GM23338 (cell line): Measurements from ENCODE around the gene CNTN1. TPM values are rescaled to one million over a fixed set of nuclear protein-coding genes. Genes with fewer than 3 reads are reported as not detected.

Source experiments
- ATAC-seq: fragments of 200-7000 bp; cut with Tn5 transposase; 3 replicates; pipeline ENCODE4 v1.9.1; 2020
- DNase-seq: peaks from one replicate; pipeline ENCODE4 v3.0.0-alpha.2; 2015; ENCODE audit warnings: low spot score
- H2AFZ ChIP-seq: fragments of 200-600 bp; sonication (generic); 2 replicates; pipeline ENCODE4 v1.8.0; 2016; ENCODE audit warnings: antibody characterized with exemption, mild to moderate bottlenecking, moderate library complexity
- H3F3A ChIP-seq: fragments of 200-600 bp; sonication (generic); replicated peaks from 2 replicates; pipeline ENCODE4 v1.8.0; 2017; ENCODE audit warnings: antibody characterized with exemption, mixed run types, low read depth
- H3K27ac ChIP-seq: fragments of 200-600 bp; sonication (generic); 2 replicates; pipeline ENCODE4 v1.6.1; 2016; ENCODE audit warnings: low read depth
- H3K27me3 ChIP-seq: fragments of 200-600 bp; sonication (generic); 2 replicates; pipeline ENCODE4 v1.8.0; 2016; ENCODE audit warnings: mild to moderate bottlenecking, mixed run types, moderate library complexity; ENCODE audit not compliant: insufficient read depth
- H3K36me3 ChIP-seq: fragments of 200-600 bp; sonication (generic); 2 replicates; pipeline ENCODE4 v1.8.0; 2016; ENCODE audit warnings: mild to moderate bottlenecking; ENCODE audit not compliant: insufficient read depth
- H3K4me1 ChIP-seq: fragments of 200-600 bp; sonication (generic); 2 replicates; pipeline ENCODE4 v1.8.0; 2016; ENCODE audit warnings: mild to moderate bottlenecking, moderate library complexity; ENCODE audit not compliant: insufficient read depth
- H3K4me2 ChIP-seq: fragments of 200-600 bp; sonication (generic); 2 replicates; pipeline ENCODE4 v1.7.1; 2017; ENCODE audit warnings: mixed run types
- H3K4me3 ChIP-seq: fragments of 200-600 bp; sonication (generic); 2 replicates; pipeline ENCODE4 v1.6.1; 2016; ENCODE audit warnings: mixed run types
- H3K79me2 ChIP-seq: fragments of 200-600 bp; sonication (generic); replicated peaks from 2 replicates; pipeline ENCODE4 v1.8.0; 2017; ENCODE audit warnings: mild to moderate bottlenecking; ENCODE audit not compliant: insufficient read depth
- H3K9me2 ChIP-seq: fragments of 200-600 bp; sonication (generic); 2 replicates; pipeline ENCODE4 v1.8.0; 2017; ENCODE audit not compliant: insufficient read depth
- H4K20me1 ChIP-seq: fragments of 200-600 bp; sonication (generic); replicated peaks from 2 replicates; pipeline ENCODE4 v1.8.0; 2017; ENCODE audit warnings: mild to moderate bottlenecking; ENCODE audit not compliant: insufficient read depth
- H3K27ac Mint-ChIP-seq: 2 replicates; pipeline ENCODE4 v1.8.0; 2020; ENCODE audit warnings: inconsistent platforms, mild to moderate bottlenecking, moderate library complexity, mixed read lengths
- H3K27me3 Mint-ChIP-seq: 3 replicates; pipeline ENCODE4 v1.8.0; 2022; ENCODE audit warnings: low read depth, mild to moderate bottlenecking, moderate library complexity, mixed read lengths, inconsistent platforms; ENCODE audit not compliant: insufficient read depth, poor library complexity
- H3K36me3 Mint-ChIP-seq: 3 replicates; pipeline ENCODE4 v1.8.0; 2021; ENCODE audit warnings: low read depth, mild to moderate bottlenecking, inconsistent platforms, moderate library complexity, mixed read lengths
- H3K4me1 Mint-ChIP-seq: 3 replicates; pipeline ENCODE4 v1.8.0; 2020; ENCODE audit warnings: mild to moderate bottlenecking, inconsistent platforms, mixed read lengths
- H3K4me3 Mint-ChIP-seq: 3 replicates; pipeline ENCODE4 v1.8.0; 2021; ENCODE audit warnings: moderate library complexity, mild to moderate bottlenecking, inconsistent platforms, mixed read lengths
- H3K9me3 Mint-ChIP-seq: 3 replicates; pipeline ENCODE4 v1.8.0; 2020; ENCODE audit warnings: moderate library complexity, mild to moderate bottlenecking, inconsistent platforms, mixed read lengths
- EZH2 ChIP-seq: fragments of 200-600 bp; sonication (generic); IDR thresholded peaks from one replicate; pipeline ENCODE4 v1.8.0; 2017; ENCODE audit warnings: antibody characterized with exemption, mild to moderate bottlenecking, low read depth; ENCODE audit not compliant: unreplicated experiment
- EZH2phosphoT487 ChIP-seq: fragments of 200-600 bp; sonication (generic); IDR thresholded peaks from one replicate; pipeline ENCODE4 v1.8.1; 2018; ENCODE audit warnings: antibody characterized with exemption; ENCODE audit not compliant: unreplicated experiment
- JUNB ChIP-seq: IDR thresholded peaks from one replicate; pipeline ENCODE4 v1.6.1; 2016; ENCODE audit warnings: antibody characterized with exemption; ENCODE audit not compliant: unreplicated experiment
- ZNF114 ChIP-seq: fragments of 250-450 bp; sonication (Bioruptor Pico); IDR thresholded peaks from 2 replicates; pipeline ENCODE4 v1.5.0; 2020; ENCODE audit warnings: mild to moderate bottlenecking, moderate library complexity
- polyA plus RNA-seq: library from polyadenylated mRNA; unstranded; fragments of >200 nt; fragmentation: Nextera tagmentation; extraction: Ambion mirVana; gene quantifications from 2 replicates; pipeline ENCODE4 v1.2.1, GENCODE V29; 2016
- total RNA-seq: library from RNA; depleted of rRNA; stranded (reverse); fragments of >200 nt; shearing (Covaris generic); gene quantifications from 2 replicates; pipeline ENCODE4 v1.2.3, GENCODE V29; 2014
- TF ChIP-seq, protein P1 (sequence below), 2 experiments: fragments of 200-600 bp in 1 of 2; sonication (generic) in 1 of 2; conservative IDR thresholded peaks; 2 replicates each; pipeline versions ENCODE4 v1.5.1 to v1.6.1; 2016 to 2017; ENCODE audit warnings: antibody characterized with exemption in 2 of 2, low read depth in 2 of 2, mild to moderate bottlenecking in 2 of 2, moderate library complexity in 1 of 2
- TF ChIP-seq, protein P2 (sequence below): IDR thresholded peaks from 2 replicates; pipeline ENCODE4 v1.6.1; 2016; ENCODE audit warnings: antibody characterized with exemption
- TF ChIP-seq, protein P3 (sequence below): fragments of 250-450 bp; sonication (Bioruptor Pico); IDR thresholded peaks from 2 replicates; pipeline ENCODE4 v1.5.0; 2020; ENCODE audit warnings: mild to moderate bottlenecking, moderate library complexity

The CNTN1 gene
- total and polyA plus RNA-seq, 2 experiments from 2014 or later, result 5.0 to 27.0 TPM

DNA sequence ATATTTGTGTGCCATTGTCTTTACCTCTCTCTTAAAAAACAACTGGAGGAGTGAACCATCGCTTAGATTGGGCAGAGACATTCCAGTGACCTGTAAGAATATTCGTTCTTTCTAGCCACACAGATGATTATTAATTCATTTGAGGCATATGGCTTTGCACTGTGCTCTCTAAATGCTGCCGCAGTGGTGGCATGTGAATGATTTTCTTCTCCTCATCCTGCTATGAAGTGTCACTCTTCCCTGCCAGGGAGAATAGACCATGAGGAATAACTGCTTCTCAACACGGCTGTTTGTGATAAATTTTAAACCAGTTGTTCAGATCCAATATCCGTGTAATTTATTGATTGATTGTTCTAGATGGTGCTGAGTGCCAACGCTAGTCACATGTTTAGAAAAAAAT, 225.3 kb downstream of the CNTN1 start:
- Histone ChIP-seq H3K79me2 (no peaks in the 10 kb centered on the region), H2AFZ (no peak overlapping the region), H3K36me3 (no peaks in the 10 kb centered on the region), H3K27me3 (no peaks in the 10 kb centered on the region), H3F3A (no peaks in the 10 kb centered on the region), H3K4me2 (no peak overlapping the region), H3K27ac (no peak overlapping the region), H3K4me3 (no peak overlapping the region), H3K4me1 (no peaks in the 10 kb centered on the region), H3K9me2 (no peaks in the 10 kb centered on the region), H4K20me1 (no peaks in the 10 kb centered on the region)
- no peak for TF ChIP-seq JUNB
- TF ChIP-seq, protein P1, sequence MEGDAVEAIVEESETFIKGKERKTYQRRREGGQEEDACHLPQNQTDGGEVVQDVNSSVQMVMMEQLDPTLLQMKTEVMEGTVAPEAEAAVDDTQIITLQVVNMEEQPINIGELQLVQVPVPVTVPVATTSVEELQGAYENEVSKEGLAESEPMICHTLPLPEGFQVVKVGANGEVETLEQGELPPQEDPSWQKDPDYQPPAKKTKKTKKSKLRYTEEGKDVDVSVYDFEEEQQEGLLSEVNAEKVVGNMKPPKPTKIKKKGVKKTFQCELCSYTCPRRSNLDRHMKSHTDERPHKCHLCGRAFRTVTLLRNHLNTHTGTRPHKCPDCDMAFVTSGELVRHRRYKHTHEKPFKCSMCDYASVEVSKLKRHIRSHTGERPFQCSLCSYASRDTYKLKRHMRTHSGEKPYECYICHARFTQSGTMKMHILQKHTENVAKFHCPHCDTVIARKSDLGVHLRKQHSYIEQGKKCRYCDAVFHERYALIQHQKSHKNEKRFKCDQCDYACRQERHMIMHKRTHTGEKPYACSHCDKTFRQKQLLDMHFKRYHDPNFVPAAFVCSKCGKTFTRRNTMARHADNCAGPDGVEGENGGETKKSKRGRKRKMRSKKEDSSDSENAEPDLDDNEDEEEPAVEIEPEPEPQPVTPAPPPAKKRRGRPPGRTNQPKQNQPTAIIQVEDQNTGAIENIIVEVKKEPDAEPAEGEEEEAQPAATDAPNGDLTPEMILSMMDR (conservative IDR thresholded peaks at IDR 0.05; ENCODE audit: low read depth in 2 of 2), result no peak
- Mint-ChIP-seq H3K27ac (no peak overlapping the region), H3K4me3 (no peak overlapping the region), H3K36me3 (no peaks in the 10 kb centered on the region), H3K9me3 (no peaks in the 10 kb centered on the region), H3K4me1 (no peaks in the 10 kb centered on the region), H3K27me3 (no peaks in the 10 kb centered on the region)
- DNase-seq, result no peak
- ATAC-seq, result no peak

DNA sequence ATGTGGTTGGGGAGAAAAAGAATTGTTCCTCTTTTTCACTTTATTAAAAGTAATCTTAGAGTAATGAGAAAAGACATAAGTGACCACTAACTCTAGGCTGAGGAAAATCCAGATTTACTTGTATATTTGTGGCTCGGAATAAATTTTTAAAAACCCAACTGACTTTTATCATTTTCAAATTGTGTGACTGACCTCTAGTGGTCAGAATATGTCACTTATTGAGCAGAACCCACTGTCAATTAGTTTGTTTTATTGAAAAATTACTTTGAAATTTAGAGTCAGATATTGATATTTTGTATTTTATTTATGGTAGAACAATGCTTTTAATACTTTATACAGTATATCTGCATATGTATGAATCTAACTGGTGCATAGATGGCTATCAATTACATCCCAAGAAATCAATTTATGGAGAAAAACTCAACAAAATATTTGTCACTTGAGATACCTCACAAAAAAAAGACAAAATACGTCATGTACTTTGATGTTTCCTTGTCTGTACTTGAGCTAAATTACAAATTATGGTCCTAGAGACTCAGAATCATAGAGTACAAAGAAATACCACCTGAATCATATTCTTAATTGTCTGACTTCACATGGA, 229.4 kb downstream of the CNTN1 start:
- Histone ChIP-seq H3K27ac (no peak overlapping the region), H4K20me1 (no peaks in the 10 kb centered on the region), H3K36me3 (no peaks in the 10 kb centered on the region), H3K79me2 (no peaks in the 10 kb centered on the region), H3K4me1 (no peaks in the 10 kb centered on the region), H2AFZ (no peak overlapping the region), H3K4me3 (no peak overlapping the region), H3K9me2 (no peaks in the 10 kb centered on the region), H3K4me2 (no peak overlapping the region), H3K27me3 (no peaks in the 10 kb centered on the region), H3F3A (no peaks in the 10 kb centered on the region)
- H3K27ac Mint-ChIP-seq, result no peak overlapping the region
- no peaks in the 10 kb centered on the region for H3K36me3 Mint-ChIP-seq
- H3K27me3 Mint-ChIP-seq, result no peaks in the 10 kb centered on the region
- H3K9me3 Mint-ChIP-seq, result no peaks in the 10 kb centered on the region
- no peaks in the 10 kb centered on the region for H3K4me1 Mint-ChIP-seq
- TF ChIP-seq, protein P2, sequence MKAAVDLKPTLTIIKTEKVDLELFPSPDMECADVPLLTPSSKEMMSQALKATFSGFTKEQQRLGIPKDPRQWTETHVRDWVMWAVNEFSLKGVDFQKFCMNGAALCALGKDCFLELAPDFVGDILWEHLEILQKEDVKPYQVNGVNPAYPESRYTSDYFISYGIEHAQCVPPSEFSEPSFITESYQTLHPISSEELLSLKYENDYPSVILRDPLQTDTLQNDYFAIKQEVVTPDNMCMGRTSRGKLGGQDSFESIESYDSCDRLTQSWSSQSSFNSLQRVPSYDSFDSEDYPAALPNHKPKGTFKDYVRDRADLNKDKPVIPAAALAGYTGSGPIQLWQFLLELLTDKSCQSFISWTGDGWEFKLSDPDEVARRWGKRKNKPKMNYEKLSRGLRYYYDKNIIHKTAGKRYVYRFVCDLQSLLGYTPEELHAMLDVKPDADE, result no peak
- no peak for TF ChIP-seq EZH2phosphoT487
- TF ChIP-seq, protein P3, sequence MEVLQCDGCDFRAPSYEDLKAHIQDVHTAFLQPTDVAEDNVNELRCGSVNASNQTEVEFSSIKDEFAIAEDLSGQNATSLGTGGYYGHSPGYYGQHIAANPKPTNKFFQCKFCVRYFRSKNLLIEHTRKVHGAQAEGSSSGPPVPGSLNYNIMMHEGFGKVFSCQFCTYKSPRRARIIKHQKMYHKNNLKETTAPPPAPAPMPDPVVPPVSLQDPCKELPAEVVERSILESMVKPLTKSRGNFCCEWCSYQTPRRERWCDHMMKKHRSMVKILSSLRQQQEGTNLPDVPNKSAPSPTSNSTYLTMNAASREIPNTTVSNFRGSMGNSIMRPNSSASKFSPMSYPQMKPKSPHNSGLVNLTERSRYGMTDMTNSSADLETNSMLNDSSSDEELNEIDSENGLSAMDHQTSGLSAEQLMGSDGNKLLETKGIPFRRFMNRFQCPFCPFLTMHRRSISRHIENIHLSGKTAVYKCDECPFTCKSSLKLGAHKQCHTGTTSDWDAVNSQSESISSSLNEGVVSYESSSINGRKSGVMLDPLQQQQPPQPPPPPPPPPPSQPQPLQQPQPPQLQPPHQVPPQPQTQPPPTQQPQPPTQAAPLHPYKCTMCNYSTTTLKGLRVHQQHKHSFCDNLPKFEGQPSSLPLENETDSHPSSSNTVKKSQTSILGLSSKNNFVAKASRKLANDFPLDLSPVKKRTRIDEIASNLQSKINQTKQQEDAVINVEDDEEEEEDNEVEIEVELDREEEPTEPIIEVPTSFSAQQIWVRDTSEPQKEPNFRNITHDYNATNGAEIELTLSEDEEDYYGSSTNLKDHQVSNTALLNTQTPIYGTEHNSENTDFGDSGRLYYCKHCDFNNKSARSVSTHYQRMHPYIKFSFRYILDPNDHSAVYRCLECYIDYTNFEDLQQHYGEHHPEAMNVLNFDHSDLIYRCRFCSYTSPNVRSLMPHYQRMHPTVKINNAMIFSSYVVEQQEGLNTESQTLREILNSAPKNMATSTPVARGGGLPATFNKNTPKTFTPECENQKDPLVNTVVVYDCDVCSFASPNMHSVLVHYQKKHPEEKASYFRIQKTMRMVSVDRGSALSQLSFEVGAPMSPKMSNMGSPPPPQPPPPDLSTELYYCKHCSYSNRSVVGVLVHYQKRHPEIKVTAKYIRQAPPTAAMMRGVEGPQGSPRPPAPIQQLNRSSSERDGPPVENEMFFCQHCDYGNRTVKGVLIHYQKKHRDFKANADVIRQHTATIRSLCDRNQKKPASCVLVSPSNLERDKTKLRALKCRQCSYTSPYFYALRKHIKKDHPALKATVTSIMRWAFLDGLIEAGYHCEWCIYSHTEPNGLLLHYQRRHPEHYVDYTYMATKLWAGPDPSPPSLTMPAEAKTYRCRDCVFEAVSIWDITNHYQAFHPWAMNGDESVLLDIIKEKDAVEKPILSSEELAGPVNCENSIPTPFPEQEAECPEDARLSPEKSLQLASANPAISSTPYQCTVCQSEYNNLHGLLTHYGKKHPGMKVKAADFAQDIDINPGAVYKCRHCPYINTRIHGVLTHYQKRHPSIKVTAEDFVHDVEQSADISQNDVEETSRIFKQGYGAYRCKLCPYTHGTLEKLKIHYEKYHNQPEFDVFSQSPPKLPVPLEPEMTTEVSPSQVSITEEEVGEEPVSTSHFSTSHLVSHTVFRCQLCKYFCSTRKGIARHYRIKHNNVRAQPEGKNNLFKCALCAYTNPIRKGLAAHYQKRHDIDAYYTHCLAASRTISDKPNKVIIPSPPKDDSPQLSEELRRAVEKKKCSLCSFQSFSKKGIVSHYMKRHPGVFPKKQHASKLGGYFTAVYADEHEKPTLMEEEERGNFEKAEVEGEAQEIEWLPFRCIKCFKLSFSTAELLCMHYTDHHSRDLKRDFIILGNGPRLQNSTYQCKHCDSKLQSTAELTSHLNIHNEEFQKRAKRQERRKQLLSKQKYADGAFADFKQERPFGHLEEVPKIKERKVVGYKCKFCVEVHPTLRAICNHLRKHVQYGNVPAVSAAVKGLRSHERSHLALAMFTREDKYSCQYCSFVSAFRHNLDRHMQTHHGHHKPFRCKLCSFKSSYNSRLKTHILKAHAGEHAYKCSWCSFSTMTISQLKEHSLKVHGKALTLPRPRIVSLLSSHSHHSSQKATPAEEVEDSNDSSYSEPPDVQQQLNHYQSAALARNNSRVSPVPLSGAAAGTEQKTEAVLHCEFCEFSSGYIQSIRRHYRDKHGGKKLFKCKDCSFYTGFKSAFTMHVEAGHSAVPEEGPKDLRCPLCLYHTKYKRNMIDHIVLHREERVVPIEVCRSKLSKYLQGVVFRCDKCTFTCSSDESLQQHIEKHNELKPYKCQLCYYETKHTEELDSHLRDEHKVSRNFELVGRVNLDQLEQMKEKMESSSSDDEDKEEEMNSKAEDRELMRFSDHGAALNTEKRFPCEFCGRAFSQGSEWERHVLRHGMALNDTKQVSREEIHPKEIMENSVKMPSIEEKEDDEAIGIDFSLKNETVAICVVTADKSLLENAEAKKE (CRISPR knock-in tag), result no peak
- TF ChIP-seq, protein P1 (conservative IDR thresholded peaks at IDR 0.05; ENCODE audit: low read depth in 2 of 2), result peak; percentile 54 to 90
- no peak for TF ChIP-seq ZNF114
- no peak for TF ChIP-seq EZH2
- no peak for TF ChIP-seq JUNB
- no peak overlapping the region for H3K4me3 Mint-ChIP-seq
- ATAC-seq (no peak), DNase-seq (peak; percentile 56)
